Fibroblast of skin of abdomen (primary cell): Measurements from ENCODE around the gene PILRB.
A peak's percentile ranks its signal among the peaks of the same experiment; 100 is the strongest.
"Not testable (repeated sequence)": the region's sequence is repeated elsewhere in the genome, so short reads cannot be mapped to it uniquely, and the experiment has no call there.

Experiments
- DNase-seq: peaks from one replicate; pipeline ENCODE4 v3.0.0-alpha.2; 2013

The PILRB gene

DNA sequence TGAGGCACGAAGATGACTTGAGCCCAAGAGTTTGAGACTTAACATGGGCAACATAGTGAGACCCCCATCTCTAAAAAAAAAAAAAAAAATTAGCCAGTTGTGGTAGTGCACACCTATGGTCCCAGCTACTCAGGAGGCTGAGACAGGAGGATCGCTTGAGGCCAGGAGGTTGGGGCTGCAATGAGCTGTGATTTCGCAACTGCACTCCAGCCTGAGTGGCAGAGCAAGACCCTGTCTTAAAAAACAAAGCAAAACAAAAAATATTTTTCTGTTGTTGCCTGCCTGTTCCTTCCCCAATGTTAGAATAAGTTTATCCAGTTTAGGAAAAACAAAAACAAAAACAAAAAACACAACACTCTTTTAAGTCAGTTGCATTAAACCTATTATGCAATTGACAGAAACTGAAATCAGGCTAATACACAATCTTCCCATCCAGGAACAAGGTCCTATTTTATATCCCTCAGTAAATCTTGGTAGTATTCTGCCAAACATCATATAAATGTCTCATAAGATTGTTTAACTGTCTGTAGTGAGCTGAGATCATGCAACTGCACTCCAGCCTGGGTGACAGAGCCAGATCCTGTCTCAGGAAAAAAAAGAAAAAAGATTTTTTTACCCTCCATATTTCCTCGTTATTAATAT is 20.3 kb downstream of the PILRB start:
- DNase-seq, result no peak

DNA sequence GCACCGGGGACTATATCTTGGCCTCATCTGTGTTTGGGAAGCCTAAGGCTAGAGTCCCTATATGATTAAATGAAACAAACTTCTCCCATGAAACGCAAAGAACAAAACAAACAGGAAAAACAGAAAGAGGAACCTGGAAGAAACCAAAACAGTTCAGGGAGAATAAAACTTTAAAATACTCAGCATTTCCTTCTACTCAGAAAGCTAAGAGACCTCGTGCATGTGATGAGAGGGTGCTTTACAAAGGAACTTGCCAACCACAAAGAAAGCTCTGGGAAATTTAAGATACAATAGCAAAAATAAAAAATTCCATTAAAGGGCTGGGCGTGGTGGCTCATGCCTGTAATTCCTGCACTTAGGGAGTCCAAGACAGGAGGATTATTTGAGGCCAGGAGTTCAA is 22.3 kb downstream of the PILRB start:
- no peak for DNase-seq

DNA sequence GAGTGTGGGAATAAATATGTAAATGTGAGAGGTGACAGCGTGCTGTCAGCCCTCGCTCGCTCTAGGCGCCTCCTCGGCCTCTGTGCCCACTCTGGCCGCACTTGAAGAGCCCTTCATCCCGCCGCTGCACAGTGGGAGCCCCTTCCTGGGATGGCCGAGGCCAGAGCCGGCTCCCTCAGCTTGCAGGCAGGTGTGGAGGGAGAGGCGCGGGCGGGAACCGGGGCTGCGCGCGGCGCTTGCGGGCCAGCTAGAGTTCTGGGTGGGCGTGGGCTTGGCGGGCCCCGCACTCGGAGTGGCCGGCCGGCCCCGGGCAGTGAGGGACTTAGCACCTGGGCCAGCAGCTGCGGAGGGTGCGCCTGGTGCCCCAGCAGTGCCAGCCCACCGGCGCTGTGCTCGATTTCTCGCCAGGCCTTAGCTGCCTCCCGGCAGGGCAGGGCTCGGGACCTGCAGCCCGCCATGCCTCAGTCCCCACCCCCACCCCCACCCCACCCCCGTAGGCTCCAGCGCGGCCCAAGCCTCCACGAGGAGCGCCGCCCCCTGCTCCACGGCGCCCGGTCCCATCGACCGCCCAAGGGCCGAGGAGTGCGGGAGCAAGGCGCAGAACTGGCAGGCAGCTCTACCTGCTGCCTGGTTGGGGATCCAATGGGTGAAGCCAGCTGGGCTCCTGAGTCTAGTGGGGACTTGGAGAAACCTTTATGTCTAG is 23.8 kb downstream of the PILRB start:
- not testable (repeated sequence) for DNase-seq

DNA sequence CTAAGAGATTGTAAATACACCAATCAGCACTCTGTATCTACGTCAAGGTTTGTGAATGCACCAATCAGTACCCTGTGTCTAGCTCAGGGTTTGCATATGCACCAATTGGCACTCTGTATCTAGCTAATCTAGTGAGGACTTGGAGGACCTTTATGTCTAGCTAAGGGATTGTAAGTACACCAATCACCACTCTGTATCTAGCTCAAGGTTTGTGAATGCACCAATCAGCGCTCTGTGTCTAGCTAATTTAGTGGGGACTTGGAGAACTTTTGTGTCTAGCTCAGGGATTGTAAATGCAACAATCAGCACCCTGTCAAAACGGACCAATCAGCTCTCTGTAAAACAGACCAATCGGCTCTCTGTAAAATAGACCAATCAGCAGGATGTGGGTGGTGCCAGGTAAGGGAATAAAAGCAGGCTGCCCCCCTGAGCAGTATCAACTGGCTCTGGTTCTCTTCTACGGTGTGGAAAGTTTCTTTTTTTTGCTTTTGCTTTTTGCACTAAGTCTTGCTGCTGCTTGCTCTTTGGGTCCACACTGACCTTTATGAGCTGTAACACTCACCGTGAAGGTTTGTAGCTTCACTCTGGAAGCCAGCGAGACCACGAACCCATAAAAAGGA is 24.4 kb downstream of the PILRB start:
- not testable (repeated sequence) for DNase-seq

DNA sequence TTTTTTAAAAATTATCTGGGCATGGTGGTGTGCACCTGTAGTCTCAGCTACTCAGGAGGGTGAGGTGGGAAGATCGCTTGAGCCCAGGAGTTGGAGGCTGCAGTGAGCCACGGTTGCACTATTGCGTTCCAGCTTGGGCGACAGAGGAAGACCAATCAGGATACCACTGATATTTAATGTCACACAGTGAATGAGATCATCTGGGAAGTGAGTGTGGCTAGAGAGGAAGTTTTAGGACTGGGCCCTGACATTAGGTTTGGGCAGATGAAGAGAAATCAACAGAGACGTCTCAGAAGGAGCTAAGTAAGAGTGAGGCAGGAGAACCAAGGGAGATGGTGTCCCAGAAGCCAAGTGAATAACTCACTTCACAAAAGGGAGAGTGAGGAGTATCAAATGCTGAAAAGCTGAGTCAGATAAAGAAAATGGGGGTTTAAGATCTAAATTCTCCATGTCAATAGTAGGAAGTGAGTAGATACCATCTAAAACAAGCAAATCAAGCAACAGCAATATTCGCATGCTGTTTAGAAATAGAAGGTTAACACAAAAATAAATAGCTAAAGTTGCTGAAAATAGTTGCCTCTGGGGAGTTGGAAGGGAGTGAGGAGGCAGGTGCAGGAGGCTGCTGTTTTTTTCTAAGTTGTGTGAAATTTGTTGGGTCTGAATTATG is 26.8 kb downstream of the PILRB start:
- DNase-seq, result no peak

DNA sequence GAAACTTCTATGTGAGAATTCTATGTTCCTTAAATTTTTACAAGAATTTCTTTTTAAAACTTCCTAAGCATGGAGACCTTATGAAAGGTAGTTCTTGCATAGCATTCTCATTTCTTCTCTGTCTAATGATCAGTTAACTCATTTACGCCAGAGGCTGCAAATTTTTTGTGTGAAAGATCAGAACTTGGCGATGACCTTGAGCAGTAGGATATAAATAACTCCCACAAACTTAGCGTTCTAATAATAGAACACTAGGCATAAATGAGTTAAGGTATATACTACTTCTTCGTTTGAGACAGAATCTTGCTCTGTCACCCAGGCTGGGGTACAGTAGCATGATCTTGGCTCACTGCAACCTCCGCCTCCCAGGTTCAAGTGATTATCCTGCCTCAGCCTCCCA is 29.0 kb downstream of the PILRB start:
- no peak for DNase-seq

DNA sequence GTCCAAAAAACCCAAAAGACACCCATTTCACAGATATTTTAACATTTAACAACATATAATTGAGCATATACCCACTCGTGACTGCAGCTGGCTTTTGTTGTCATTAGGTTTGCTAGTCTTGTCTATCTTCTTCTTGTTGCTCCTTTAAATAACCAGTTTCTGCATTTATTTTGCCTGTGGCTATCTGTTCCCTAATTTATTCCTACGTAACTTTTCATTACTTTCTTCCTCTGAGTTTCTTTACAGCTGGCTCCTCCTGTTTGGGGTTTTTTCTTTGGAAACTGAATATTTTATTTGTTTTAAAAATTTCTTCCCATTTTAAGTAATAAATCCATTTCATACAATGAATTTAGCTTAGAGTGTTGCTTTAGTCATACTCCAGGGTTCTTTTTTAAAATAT is 29.8 kb downstream of the PILRB start:
- no peak for DNase-seq

DNA sequence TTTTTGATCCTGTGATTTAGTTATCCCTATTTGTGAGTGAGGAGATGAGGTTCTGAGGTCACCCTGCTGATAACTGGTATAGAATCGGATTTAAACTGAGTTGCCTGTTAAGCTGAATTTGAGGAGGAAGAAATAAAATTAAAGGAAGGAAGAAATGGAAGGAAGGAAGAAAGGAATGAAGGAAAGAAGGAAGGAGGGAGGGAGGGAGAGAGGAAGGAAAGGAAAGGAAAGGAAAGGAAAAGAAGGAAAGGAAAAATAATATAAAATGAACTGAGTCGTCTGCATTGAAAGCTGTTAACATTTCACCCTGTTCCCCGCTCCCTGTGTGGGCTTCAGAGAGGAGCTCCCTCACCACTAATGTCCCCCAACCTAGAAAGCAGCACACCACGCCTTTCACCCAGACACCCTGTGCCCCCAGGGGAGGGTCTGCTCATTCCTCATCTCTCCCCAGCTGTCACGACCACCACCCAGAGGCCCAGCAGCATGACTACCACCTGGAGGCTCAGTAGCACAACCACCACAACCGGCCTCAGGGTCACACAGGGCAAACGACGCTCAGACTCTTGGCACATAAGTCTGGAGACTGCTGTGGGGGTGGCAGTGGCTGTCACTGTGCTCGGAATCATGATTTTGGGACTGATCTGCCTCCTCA is 31.6 kb downstream of the PILRB start:
- DNase-seq, result no peak

DNA sequence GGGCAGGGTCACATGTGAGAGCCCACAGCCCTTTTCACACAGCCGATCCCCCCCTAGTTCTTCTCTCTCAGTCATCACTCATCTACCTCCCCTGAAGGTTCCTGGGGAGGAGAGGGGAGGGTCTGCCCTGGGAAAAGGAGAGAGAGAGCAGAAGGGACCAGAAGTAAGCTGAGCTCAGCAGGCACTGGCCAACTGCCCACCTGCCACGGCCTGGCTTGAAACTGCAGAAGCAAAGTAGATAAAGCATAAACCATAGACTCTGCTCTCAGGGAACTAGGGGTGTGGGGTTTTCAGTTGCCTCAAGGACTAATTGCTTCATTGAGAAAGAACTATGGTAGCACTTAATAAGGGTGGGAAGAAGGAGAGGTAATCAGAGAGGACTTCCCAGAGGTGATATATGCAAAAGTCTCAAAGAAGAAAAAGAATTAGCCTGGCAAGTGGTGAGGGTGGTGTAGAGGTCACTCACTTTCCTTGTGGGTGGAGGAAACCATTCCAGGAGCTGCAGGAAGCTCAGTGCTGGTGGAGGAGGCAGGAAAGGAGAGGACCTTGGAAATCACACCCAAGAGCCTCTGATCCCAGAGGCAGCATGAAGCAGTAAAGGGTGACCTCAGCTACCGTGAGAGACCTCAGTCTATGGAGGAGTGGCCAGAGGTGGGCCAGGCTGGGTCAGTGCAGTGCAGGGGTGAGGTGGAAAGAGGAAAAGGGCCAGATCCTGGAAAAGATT is 32.5 kb downstream of the PILRB start:
- DNase-seq, result no peak

DNA sequence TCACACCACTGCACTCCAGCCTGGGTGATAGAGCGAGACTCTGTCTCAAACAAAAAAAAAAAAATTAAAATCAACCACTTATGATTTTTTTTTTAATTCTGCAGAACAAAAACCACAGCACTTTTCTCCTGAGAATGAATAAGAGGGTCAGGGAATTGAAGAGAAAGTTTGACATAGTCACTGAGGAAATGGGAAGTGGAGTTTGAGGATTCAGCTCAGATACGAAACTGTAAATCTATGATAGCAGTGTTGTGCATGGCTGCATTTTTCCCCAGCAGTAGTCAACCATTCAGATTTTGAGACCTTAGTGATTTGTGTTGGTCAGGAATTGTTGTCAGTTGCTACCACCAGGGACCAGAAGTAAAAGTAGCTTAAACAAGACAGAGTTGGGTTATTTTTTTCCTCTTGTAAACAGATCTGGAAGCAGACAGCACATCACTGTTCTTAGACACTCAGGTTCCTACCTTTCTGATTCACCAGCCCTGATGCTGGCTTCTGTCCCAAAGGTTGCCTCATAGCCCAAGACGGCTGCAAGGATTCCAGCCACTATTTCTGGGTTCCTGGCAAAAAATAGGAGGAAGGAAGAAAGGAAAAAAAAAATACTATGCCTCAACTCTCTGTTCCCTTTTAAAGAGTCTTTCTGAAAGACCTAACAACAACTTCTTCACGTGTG is 35.5 kb downstream of the PILRB start:
- DNase-seq, result no peak

DNA sequence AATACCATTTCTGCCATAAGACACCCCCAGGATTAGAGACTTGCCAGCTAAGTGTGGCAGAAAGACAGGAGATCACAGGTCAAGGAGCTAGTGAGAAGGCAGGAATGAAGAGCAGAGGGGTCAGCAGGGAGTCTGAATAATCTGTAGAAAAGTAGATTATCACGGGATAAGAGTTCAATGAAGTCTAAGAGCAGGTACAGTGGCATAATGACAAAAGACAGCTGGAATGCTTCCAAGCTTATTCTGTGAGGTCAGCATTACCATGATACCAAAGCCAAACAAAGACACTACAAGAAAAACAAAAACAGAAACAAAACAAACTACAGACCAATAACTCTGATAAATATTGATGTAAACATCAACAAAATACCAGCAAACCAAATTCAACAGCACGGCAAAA is 36.2 kb downstream of the PILRB start:
- no peak for DNase-seq

DNA sequence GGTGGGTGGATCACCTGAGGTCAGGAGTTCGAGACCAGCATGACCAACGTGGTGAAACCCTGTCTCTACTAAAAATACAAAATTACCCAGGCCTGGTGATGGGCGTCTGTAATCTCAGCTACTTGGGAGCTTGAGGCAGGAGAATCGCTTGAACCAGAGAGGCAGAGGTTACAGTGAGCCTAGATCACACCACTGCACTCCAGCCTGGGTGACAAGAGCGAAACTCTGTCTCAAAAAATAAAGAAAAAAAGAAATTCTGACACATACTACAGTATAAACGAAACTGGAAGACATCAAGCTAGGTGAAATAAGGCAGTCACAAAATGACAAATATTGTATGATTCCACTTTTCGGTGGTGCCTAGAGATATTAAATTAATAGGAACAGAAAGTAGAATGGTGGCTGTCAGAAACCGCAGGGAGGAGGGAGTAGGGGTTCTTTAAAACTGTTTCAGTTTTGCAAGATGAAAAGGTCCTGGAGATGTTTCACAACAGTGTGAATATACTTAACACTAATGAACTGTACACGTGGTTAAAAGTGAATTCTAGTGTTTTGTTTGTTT is 38.6 kb downstream of the PILRB start:
- DNase-seq, result no peak

DNA sequence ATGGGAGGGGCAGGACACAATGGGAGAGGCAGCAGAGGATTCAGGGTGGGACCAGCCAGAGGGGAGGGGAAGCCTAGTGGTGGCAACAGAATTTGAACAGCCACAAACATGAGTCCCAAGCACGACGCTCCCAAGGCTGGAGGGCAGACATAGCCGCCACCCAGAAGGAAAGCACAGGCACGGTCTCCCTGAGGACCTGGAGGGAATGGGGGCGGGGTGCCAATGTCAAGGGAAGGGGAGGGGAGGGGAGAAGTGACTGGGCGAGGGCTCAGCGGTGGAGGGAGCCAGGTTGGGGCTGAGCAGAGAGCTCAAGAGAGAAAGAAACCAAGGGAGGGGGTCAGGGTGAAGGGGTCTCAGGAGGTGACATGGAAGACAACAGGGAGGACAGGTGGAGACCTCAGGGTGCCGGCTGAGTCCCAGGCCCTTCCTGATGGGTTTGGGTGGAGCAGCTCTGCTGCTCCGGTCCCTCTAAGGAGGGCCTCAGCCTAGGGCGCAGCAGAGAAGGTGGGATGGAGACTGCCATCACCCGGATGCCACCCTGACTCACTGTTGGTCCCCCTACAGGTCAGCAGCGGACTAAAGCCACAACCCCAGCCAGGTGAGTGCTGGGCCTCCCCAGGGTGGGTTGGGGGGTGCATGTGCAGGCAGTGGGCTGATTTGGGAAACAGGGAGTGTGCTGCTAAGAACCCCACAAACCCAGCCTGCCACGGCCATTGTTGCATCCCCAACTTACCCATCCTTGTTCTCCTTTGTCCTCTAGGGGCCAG is 39.6 kb downstream of the PILRB start:
- no peak for DNase-seq

DNA sequence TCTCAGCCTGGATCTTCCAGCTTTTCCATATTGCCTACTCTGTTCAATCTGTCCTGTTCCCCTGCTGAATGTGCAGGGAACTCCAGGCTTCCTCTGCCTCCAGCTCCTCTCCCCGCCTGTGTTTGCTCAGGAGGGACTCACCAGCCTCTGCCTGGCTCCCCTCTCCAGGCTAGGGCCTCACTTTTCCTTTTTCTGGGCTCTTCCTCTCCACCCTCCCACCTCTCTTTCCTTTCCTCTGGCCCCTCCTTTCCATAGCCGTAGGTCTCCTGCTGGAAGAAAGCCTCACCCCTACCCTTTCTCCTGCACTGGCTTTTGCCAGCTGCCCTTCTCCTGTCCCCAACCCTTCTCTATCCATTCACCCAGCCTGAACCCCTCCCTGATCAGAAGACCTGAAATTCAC is 40.3 kb downstream of the PILRB start:
- DNase-seq, result no peak

DNA sequence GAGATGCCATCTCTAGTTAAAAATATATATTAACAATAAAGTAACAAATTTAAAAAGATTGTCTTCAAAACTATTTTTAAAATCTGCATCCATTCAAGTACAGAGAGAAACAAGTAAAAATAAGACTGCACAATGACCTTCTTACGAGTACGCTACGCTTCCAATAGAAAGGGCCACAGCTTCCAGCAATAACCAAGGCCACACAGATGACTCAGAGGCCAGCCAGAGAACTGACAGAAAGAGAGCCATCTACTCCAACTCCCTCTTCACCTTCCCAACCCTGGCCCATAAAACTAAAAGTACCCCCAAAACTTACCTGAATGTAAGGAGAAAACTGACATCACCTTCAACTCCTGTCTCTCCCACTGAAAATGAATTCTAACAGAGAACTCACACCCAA is 42.1 kb downstream of the PILRB start:
- DNase-seq, result no peak

DNA sequence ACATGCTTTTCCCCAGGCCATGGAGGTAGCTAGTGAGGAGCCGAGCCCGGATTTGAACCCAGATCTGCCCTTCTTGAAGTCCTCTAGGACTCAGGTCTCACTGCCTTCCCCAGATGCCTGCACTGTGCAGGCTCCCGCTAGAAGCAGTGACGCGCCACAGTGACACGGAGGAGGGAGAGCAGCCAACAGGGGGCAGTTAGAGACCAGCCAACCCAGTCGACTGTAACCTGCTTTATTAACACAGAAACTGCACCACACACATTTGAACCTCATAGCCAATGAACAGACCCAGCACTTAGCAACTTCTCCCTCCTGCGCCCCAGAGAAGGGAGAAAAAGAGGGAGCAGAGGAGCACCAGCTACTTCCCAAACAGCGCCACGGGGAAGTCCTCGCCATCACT is 42.7 kb downstream of the PILRB start:
- peak; percentile 14 for DNase-seq

DNA sequence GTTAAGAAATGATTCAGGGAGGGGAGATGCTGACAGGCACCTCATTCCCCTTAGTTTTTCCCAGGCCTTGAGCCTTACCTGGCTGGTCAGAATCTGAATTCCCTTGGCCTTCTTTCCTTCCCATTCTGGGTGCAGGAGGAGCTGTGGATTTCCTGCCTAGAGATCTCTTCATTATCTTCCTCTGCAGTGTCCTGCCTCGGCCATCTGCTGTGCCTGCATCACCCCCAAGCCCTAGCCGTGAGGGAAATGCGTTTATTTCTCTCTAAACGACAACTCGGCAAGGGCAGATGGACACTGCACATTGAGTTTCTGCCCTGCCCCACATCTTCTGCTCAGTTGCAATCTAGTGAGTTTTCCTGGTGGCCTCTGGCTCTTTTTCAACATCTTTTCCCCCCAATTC is 43.9 kb downstream of the PILRB start:
- DNase-seq, result no peak

DNA sequence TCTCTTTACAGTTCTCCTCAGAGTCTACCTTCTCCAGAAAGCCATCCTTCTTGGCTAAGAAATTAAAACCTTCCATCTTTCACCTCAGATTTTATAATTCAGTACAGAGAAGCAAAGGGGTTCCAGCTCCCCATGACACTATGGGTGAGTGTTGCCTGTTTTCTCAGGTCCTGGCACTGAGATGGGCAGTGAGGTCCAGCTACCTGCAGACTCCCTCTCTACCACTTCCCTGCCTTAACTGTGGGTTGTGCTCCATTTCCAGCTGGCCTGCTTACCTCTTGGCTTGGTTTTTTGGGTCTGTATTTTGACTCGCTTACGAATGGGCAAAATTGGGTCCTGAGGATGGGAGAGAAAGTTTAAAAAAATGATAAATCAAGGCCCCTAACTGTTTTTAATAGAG is 44.3 kb downstream of the PILRB start:
- DNase-seq, result no peak

DNA sequence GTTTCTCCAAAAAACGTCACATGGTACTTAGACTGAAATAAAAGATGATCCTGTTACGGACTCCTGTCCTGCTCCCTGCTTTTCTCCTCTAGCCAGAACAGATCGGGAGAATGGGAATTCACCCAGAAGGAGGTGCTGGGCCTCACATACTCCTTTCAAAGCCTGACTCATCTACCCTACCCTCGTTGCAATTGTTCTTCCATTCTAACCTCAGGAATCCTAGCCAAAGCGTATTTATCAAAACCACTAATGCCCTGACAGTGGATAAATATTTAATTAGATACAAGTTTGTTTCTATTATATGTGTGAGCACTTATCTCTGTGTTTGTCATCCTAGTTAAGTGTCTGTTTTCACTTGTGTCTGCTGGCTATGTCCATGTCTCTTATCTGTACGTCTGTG is 48.9 kb downstream of the PILRB start:
- peak; percentile 50 for DNase-seq

DNA sequence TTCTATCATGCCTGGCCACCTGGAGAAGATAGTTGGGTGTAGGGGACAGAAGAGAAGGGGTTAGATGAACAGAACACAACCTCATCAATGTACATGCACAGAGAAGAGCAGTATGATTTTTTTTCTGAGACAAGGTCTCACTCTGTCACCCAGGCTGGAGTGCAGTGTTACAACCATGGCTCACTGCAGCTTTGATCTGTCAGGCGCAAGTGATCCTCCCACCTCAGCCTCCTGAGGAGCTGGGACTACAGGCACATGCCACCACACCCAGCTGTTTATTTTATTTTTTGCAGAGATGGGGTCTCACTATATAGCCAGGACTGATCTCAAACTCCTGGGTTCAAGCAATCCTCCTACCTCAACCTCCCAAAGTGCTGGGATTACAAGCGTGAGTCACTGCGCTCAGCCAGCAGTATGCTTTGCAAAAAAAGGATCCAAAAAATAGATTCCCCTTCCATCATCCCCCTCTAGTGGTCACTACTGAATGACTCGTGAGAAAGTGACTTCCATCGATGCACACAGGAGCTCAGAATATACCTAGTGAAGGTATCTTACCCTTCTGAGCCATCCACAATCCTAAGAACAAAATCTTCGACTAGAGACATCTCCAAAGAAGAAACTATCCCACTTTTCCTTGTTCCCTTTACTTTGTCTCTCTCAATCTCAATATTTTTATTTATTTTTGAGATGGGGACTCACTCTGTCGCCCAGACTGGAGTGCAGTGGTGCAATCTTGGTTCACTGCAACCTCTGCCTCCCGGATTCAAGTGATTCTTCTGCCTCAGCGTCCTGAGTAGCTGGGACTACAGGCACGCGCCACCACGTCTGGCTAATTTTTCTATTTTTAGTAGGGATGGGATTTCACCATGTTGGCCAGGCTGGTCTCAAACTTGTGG is 49.6 kb downstream of the PILRB start:
- DNase-seq, result peak; percentile 71
